B cell (primary cell): Measurements from ENCODE around the gene PNPLA1. TPM values are rescaled to one million over a fixed set of nuclear protein-coding genes. Genes with fewer than 3 reads are reported as not detected.

Experiments used
- ATAC-seq: fragments of 200-7000 bp; cut with Tn5 transposase; one replicate; pipeline ENCODE4 v1.10.0; 2021; ENCODE audit warnings: low read depth, mild to moderate bottlenecking, moderate number of reproducible peaks, moderate library complexity
- CTCF ChIA-PET: fragments of 350-600 bp; sonication (Branson Sonifier 250); formaldehyde crosslinking; loops from one replicate; lab custom pipeline; 2021; ENCODE audit warnings: antibody characterized with exemption, inconsistent platforms; lab: Charles Lee
- POLR2A ChIA-PET: fragments of 350-600 bp; sonication (Branson Sonifier 250); formaldehyde crosslinking; loops from one replicate; lab custom pipeline; 2021; ENCODE audit warnings: antibody characterized with exemption; lab: Charles Lee
- DNase-seq: peaks from one replicate; pipeline ENCODE4 v3.0.0; 2013
- H2AFZ ChIP-seq: 2 replicates; pipeline ENCODE4 v1.6.1; 2012; ENCODE audit warnings: mild to moderate bottlenecking, low read depth, low read length; ENCODE audit not compliant: insufficient read depth, poor library complexity, severe bottlenecking
- H3K27ac ChIP-seq, 2 donors: 1 replicate in 1 of 2; 2 replicates in 1 of 2; pipeline ENCODE4 v1.5.1; 2012 to 2013; ENCODE audit warnings: low read length in 2 of 2, mild to moderate bottlenecking in 2 of 2, moderate library complexity in 1 of 2
- H3K27me3 ChIP-seq, 4 experiments: fragments of 200-600 bp in 1 of 4; sonication (generic) in 1 of 4; replicated peaks in 1 of 4; 1 replicate in 2 of 4; 2 replicates in 2 of 4; pipeline versions ENCODE4 v1.6.1 to v1.7.0; 2013 to 2016; ENCODE audit warnings: low read length in 3 of 4, mild to moderate bottlenecking in 2 of 4, mixed read lengths in 1 of 4, moderate library complexity in 1 of 4; ENCODE audit not compliant: insufficient read depth in 4 of 4, control insufficient read depth in 3 of 4; ENCODE audit errors: control extremely low read depth in 1 of 4
- H3K36me3 ChIP-seq, 2 experiments: replicated peaks in 1 of 2; 1 replicate in 1 of 2; 2 replicates in 1 of 2; pipeline versions ENCODE4 v1.6.1 to v1.7.1; 2013; ENCODE audit warnings: low read length in 1 of 2; ENCODE audit not compliant: insufficient read depth in 2 of 2, control insufficient read depth in 1 of 2; ENCODE audit errors: control extremely low read depth in 1 of 2, extremely low read depth in 1 of 2
- H3K4me1 ChIP-seq, 2 donors: fragments of 200-600 bp in 1 of 2; sonication (generic) in 1 of 2; 1 replicate in 1 of 2; 2 replicates in 1 of 2; pipeline versions ENCODE4 v1.5.1 to v1.6.1; 2013 to 2017; ENCODE audit warnings: low read length in 2 of 2; ENCODE audit not compliant: control insufficient read depth in 2 of 2, insufficient read depth in 2 of 2
- H3K4me2 ChIP-seq: replicated peaks from 2 replicates; pipeline ENCODE3; 2012; ENCODE audit warnings: mild to moderate bottlenecking, low read depth, low read length; ENCODE audit not compliant: poor library complexity, severe bottlenecking
- H3K4me3 ChIP-seq, 5 experiments: fragments of 200-600 bp in 1 of 5; sonication (generic) in 1 of 5; 1 replicate in 3 of 5; 2 replicates in 2 of 5; pipeline versions ENCODE4 v1.5.1 to v1.7.0; 2011 to 2016; ENCODE audit warnings: low read length in 4 of 5, mild to moderate bottlenecking in 4 of 5, low read depth in 2 of 5, control low read depth in 1 of 5, moderate library complexity in 1 of 5; ENCODE audit not compliant: insufficient read depth in 1 of 5; ENCODE audit errors: control extremely low read depth in 1 of 5, extremely low read depth in 1 of 5
- H3K79me2 ChIP-seq: fragments of 200-600 bp; sonication (generic); one replicate; pipeline ENCODE4 v1.6.0; 2016; ENCODE audit warnings: low read length; ENCODE audit not compliant: control insufficient read depth, insufficient read depth
- H3K9ac ChIP-seq: fragments of 200-600 bp; sonication (generic); 2 replicates; pipeline ENCODE4 v1.6.1; 2017; ENCODE audit warnings: mild to moderate bottlenecking, low read length, moderate library complexity
- H3K9me3 ChIP-seq, 3 donors: one replicate each; pipeline versions ENCODE4 v1.6.1 to v1.7.1; 2013; ENCODE audit warnings: low read length in 2 of 3; ENCODE audit not compliant: control insufficient read depth in 2 of 3, insufficient read depth in 1 of 3; ENCODE audit errors: control extremely low read depth in 1 of 3
- H4K20me1 ChIP-seq: 2 replicates; pipeline ENCODE4 v1.6.0; 2012; ENCODE audit warnings: mild to moderate bottlenecking, low read length; ENCODE audit not compliant: insufficient read depth, control insufficient read depth, poor library complexity, severe bottlenecking
- H3K27ac Mint-ChIP-seq: one replicate; pipeline ENCODE4 v1.8.0; 2021; ENCODE audit warnings: mixed read lengths
- H3K27me3 Mint-ChIP-seq: one replicate; pipeline ENCODE4 v1.8.0; 2021; ENCODE audit warnings: mixed read lengths
- H3K4me1 Mint-ChIP-seq: one replicate; pipeline ENCODE4 v1.8.0; 2021; ENCODE audit warnings: mixed read lengths
- H3K4me3 Mint-ChIP-seq: one replicate; pipeline ENCODE4 v1.8.0; 2021; ENCODE audit warnings: mixed read lengths
- H3K9me3 Mint-ChIP-seq: one replicate; pipeline ENCODE4 v1.8.0; 2022; ENCODE audit warnings: mixed read lengths; ENCODE audit not compliant: insufficient read depth
- EZH2 ChIP-seq: IDR thresholded peaks from 2 replicates; pipeline ENCODE4 v1.6.1; 2012; ENCODE audit warnings: borderline replicate concordance, low read depth, mild to moderate bottlenecking, moderate library complexity, low read length; ENCODE audit not compliant: insufficient read depth, poor library complexity, severe bottlenecking
- WGBS: methylation state at CpG from one replicate; pipeline ENCODE4 v1.1.5; 2013; ENCODE audit warnings: missing lambda C conversion rate; ENCODE audit not compliant: insufficient coverage; 5-methylcytosine and 5-hydroxymethylcytosine counted together
- intact Hi-C: fragments of 100-400 bp; cut with micrococcal nuclease; formaldehyde crosslinking; loops from one replicate; pipeline ENCODE4 v1.10.0; 2022
- polyA plus RNA-seq: library from polyadenylated mRNA; depleted of rRNA; stranded (reverse); fragments of >200 nt; gene quantifications from 2 replicates; pipeline ENCODE4 v1.2.3, GENCODE V29; 2012
- total RNA-seq, 2 donors: library from RNA; stranded (reverse); fragments of 120-200 nt in 1 of 2; gene quantifications; 1 replicate in 1 of 2; 2 replicates in 1 of 2; pipeline versions ENCODE4 v1.2.3 to v1.2.4, GENCODE V29; 2013 to 2022
- TF ChIP-seq, protein P1 (sequence below): fragments of 200-600 bp; IDR thresholded peaks from one replicate; pipeline ENCODE4 v1.8.0; 2022; ENCODE audit warnings: antibody characterized with exemption, mild to moderate bottlenecking

The PNPLA1 gene
- total and polyA plus RNA-seq, 2 donors (not counting 1 experiment from before 2014, with no cell fraction given), result 0.12 TPM; not detected in 1

DNA sequence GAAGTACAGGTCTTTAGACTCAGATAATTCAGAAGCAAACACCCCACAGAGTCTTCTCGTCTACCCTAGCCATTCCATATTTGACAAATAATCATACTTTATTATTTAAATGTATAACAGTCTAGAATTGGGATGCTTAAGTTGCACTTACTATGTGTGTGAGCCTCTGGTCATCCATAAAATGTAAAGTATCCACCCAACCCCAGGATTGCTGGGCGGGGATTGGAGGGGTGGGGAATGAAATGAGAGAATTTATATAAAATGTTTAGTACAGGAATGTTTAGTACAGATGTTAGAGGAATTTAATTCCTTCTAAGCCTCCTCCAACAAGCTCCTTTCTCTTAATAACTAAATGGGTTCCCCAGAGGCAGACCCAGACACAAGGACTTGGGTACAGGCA, 50.0 kb downstream of the PNPLA1 start:
- Histone ChIP-seq H3K79me2 (no peaks in the 10 kb centered on the region), H3K4me1 (no peaks in the 10 kb centered on the region), H4K20me1 (no peaks in the 10 kb centered on the region), H3K27ac (no peak overlapping the region), H3K4me2 (no peak overlapping the region), H3K36me3 (no peaks in the 10 kb centered on the region), H3K4me3 (no peak overlapping the region), H3K27me3 (no peaks in the 10 kb centered on the region), H3K9me3 (no peaks in the 10 kb centered on the region), H2AFZ (no peak overlapping the region), H3K9ac (no peak overlapping the region)
- Mint-ChIP-seq H3K9me3 (no peaks in the 10 kb centered on the region), H3K4me3 (no peak overlapping the region), H3K27ac (no peak overlapping the region), H3K4me1 (no peaks in the 10 kb centered on the region), H3K27me3 (no peaks in the 10 kb centered on the region)
- POLR2A ChIA-PET, result no interaction called here
- no peak for DNase-seq
- no peak for TF ChIP-seq EZH2
- TF ChIP-seq, protein P1, sequence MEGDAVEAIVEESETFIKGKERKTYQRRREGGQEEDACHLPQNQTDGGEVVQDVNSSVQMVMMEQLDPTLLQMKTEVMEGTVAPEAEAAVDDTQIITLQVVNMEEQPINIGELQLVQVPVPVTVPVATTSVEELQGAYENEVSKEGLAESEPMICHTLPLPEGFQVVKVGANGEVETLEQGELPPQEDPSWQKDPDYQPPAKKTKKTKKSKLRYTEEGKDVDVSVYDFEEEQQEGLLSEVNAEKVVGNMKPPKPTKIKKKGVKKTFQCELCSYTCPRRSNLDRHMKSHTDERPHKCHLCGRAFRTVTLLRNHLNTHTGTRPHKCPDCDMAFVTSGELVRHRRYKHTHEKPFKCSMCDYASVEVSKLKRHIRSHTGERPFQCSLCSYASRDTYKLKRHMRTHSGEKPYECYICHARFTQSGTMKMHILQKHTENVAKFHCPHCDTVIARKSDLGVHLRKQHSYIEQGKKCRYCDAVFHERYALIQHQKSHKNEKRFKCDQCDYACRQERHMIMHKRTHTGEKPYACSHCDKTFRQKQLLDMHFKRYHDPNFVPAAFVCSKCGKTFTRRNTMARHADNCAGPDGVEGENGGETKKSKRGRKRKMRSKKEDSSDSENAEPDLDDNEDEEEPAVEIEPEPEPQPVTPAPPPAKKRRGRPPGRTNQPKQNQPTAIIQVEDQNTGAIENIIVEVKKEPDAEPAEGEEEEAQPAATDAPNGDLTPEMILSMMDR, result no peak
- CTCF ChIA-PET, result interaction anchor here (0.7 to 2.1 kb wide), 4 partner anchors 8 to 21 kb away, joined by 3 to 6 read pairs (median 3); no protein-coding TSS in a partner anchor
- WGBS, result no CpG with 5 or more reads among the region's 2 CpGs
- intact Hi-C loops, result no loop called here
- ATAC-seq, result no peak

DNA sequence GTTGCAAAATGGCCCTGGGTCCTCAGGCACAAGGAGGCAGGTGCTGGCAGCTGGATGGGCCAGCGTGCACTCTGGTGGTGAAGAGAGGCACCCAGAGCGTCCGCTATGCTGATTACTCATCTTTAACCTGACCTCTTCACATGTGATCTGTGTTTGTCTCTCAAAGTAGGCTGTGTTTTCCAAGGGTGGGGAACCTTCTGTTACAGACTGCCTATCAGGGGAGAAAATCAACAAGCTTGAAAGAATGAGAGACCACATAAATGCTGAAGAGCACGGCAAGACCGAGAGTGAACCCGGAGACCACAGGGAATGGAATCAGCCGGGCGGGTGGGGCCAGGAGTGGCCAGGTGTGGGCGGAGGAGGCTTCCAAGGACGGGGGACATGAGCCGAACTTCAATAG, 50.6 kb downstream of the PNPLA1 start:
- DNase-seq (no peak), ATAC-seq (no peak)
- TF ChIP-seq, protein P1, result no peak
- TF ChIP-seq EZH2, result no peak
- H3K4me3 Mint-ChIP-seq, result no peak overlapping the region
- no peak overlapping the region for H3K9ac ChIP-seq
- no peaks in the 10 kb centered on the region for H3K36me3 ChIP-seq
- H4K20me1 ChIP-seq, result no peaks in the 10 kb centered on the region
- no peaks in the 10 kb centered on the region for H3K27me3 ChIP-seq
- H3K27ac ChIP-seq, result no peak overlapping the region
- H3K27ac Mint-ChIP-seq, result no peak overlapping the region
- ChIA-PET POLR2A (no interaction called here), CTCF (interaction anchor here (0.7 to 2.1 kb wide), 3 partner anchors 11 to 21 kb away, joined by 3 to 6 read pairs (median 3); no protein-coding TSS in a partner anchor)
- no peak overlapping the region for H3K4me2 ChIP-seq
- H3K4me1 Mint-ChIP-seq, result no peaks in the 10 kb centered on the region
- no peaks in the 10 kb centered on the region for H3K9me3 ChIP-seq
- H3K79me2 ChIP-seq, result no peaks in the 10 kb centered on the region
- intact Hi-C loops, result no loop called here
- 93% methylated on average over 9 of the region's 11 CpGs for WGBS
- no peak overlapping the region for H2AFZ ChIP-seq
- H3K4me3 ChIP-seq, result no peak overlapping the region
- H3K27me3 Mint-ChIP-seq, result no peaks in the 10 kb centered on the region
- no peaks in the 10 kb centered on the region for H3K9me3 Mint-ChIP-seq
- no peaks in the 10 kb centered on the region for H3K4me1 ChIP-seq
